Spleen (tissue), 11 donors: Measurements from ENCODE around the gene SNX11. TPM values are rescaled to one million over a fixed set of nuclear protein-coding genes. Genes with fewer than 3 reads are reported as not detected.

Experiments
- DNase-seq: peaks from one replicate; pipeline ENCODE4 v3.0.0-alpha.2; 2020
- H3K27ac ChIP-seq, 8 donors: fragments of 200-600 bp; sonication (generic) in 7 of 8; 1 replicate in 4 of 8; 2 replicates in 4 of 8; pipeline versions ENCODE4 v1.5.0 to v1.8.0; 2016 to 2021; ENCODE audit warnings: inconsistent platforms in 4 of 8, mild to moderate bottlenecking in 4 of 8, moderate library complexity in 1 of 8
- H3K27me3 ChIP-seq, 7 donors: fragments of 200-600 bp; sonication (generic) in 6 of 7; replicated peaks in 1 of 7; 1 replicate in 4 of 7; 2 replicates in 3 of 7; pipeline versions ENCODE4 v1.5.0 to v1.8.0; 2016 to 2021; ENCODE audit warnings: inconsistent platforms in 3 of 7, mild to moderate bottlenecking in 1 of 7
- H3K36me3 ChIP-seq, 6 donors: fragments of 200-600 bp; sonication (generic) in 5 of 6; 1 replicate in 4 of 6; 2 replicates in 2 of 6; pipeline versions ENCODE4 v1.5.0 to v1.8.0; 2016 to 2021; ENCODE audit warnings: inconsistent platforms in 2 of 6
- H3K4me1 ChIP-seq, 6 donors: fragments of 200-600 bp; sonication (generic) in 5 of 6; 1 replicate in 3 of 6; 2 replicates in 3 of 6; pipeline versions ENCODE4 v1.5.0 to v1.8.0; 2016 to 2021; ENCODE audit warnings: inconsistent platforms in 3 of 6
- H3K4me3 ChIP-seq, 8 donors: fragments of 200-600 bp; sonication (generic) in 7 of 8; 1 replicate in 4 of 8; 2 replicates in 4 of 8; pipeline versions ENCODE4 v1.5.0 to v1.8.0; 2016 to 2021; ENCODE audit warnings: inconsistent platforms in 4 of 8, mild to moderate bottlenecking in 4 of 8, moderate library complexity in 2 of 8
- H3K9me3 ChIP-seq, 8 donors: fragments of 200-600 bp; sonication (generic) in 7 of 8; 1 replicate in 4 of 8; 2 replicates in 4 of 8; pipeline versions ENCODE4 v1.5.0 to v1.8.0; 2016 to 2021; ENCODE audit warnings: inconsistent platforms in 4 of 8
- POLR2A ChIP-seq, 3 donors: fragments of 450-650 bp; IDR thresholded peaks; one replicate each; pipeline ENCODE4 v1.5.1; 2017; ENCODE audit warnings: antibody characterized with exemption in 3 of 3, mild to moderate bottlenecking in 1 of 3
- POLR2AphosphoS5 ChIP-seq, 3 donors: sonication (generic); formaldehyde crosslinking; IDR thresholded peaks; one replicate each; pipeline ENCODE4 v1.5.1; 2017; ENCODE audit warnings: antibody characterized with exemption in 3 of 3
- WGBS, 5 donors: extraction: QIAGEN DNeasy Blood & Tissue Kit in 3 of 5; methylation state at CpG; one replicate each; pipeline versions ENCODE4 v1.1.5 to v1.1.7; 2013 to 2018; 5-methylcytosine and 5-hydroxymethylcytosine counted together
- intact Hi-C: fragments of 100-400 bp; cut with DNase I; formaldehyde crosslinking; loops from one replicate; pipeline ENCODE4 v1.15.0; 2023; ENCODE audit warnings: low total_unique reads
- polyA plus RNA-seq, 3 donors: library from polyadenylated mRNA; stranded (reverse); fragments of 200-250 nt; gene quantifications; one replicate each; pipeline ENCODE4 v1.2.1, GENCODE V29; 2013
- total RNA-seq, 7 donors: library from RNA; depleted of rRNA in 3 of 7; stranded (reverse); fragments of >200 nt in 3 of 7; fragmentation: NEBNext Ultra II Directional in 4 of 7; extraction: Animal tissue kit (Norgen Biotek cat#: 25700) in 4 of 7; gene quantifications; one replicate each; pipeline versions ENCODE4 v1.1.0 to v1.2.1, GENCODE V29; 2016 to 2021
- TF ChIP-seq, protein P1 (sequence below), 11 experiments: fragments of 200-600 bp in 7 of 11; fragments of 450-650 bp in 4 of 11; sonication (generic) in 4 of 11; IDR thresholded peaks in 8 of 11; conservative IDR thresholded peaks in 3 of 11; 1 replicate in 7 of 11; 2 replicates in 4 of 11; pipeline versions ENCODE4 v1.4.0 to v1.8.0; 2016 to 2021; ENCODE audit warnings: antibody characterized with exemption in 11 of 11, inconsistent platforms in 4 of 11, mild to moderate bottlenecking in 1 of 11
- donor health status: healthy with polysubstance abuse.
- donor health status: DM: no; HTN: no; CAD: no; lungs with moderate emphysema.
- donor health status: DM: no; HTN: no; CAD: no.
- donor health status: Bipolar disorder and iron deficiency.
- donor health status: healthy.
- donor health status: DM: no; HTN: no; CAD: no.
- donor health status: DM: yes; HTN: yes; CAD: no.

Gene SNX11
- total and polyA plus RNA-seq, 10 donors: 17.6 to 45.4 (median 34.9) TPM

DNA sequence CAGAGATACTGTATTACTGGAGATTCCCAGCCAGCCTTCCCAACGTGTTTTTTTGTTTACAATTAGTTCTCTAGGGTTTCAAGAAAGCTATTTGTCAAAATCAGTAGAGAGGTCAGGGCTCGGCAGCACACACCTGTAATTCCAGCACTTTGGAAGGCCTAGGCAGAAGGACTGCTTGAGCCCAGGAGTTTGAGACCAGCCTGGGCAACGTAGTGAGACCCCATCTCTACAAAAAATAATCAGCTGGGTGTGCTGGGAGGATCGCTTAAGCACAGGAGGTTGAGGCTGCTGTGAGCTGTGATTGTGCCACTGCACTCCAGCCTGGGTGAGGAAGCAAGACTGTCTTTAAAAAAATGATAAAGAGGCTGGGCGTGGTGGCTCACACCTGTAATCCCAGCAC lies 25.7 kb upstream of the SNX11 start:
- 79 to 91% (median 87%) methylated on average over 5 of the region's 5 CpGs for WGBS, 5 donors
- intact Hi-C loops: no loop called here

DNA sequence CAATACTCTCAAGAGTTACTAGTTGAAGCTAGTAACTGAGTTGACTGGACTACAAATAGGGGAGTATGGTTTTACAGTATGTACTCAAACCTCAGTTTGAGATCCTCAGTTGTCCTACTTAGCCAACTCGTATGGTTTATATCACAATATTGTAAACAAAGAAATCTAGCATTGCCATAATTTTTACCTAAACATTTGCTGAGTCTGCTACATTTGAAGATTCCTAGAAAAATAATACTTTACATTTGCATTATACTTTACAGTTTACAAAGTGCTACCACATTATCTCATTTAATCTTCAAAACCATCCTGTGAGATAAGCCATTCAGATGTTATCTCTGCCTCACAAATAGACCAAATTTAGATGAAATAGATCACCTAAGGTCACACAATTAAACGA lies 22.6 kb upstream of the SNX11 start:
- no peak overlapping the region for H3K27ac ChIP-seq
- H3K36me3 ChIP-seq: peaks cover 0 to 5% (median 0%) of the 10 kb centered on the region in 6 donors
- peaks cover 0 to 21% (median 11%) of the 10 kb centered on the region in 6 donors for H3K4me1 ChIP-seq
- TF ChIP-seq POLR2A (IDR thresholded peaks at IDR 0.05): no peak
- TF ChIP-seq POLR2AphosphoS5 (IDR thresholded peaks at IDR 0.05): no peak
- TF ChIP-seq, protein P1, sequence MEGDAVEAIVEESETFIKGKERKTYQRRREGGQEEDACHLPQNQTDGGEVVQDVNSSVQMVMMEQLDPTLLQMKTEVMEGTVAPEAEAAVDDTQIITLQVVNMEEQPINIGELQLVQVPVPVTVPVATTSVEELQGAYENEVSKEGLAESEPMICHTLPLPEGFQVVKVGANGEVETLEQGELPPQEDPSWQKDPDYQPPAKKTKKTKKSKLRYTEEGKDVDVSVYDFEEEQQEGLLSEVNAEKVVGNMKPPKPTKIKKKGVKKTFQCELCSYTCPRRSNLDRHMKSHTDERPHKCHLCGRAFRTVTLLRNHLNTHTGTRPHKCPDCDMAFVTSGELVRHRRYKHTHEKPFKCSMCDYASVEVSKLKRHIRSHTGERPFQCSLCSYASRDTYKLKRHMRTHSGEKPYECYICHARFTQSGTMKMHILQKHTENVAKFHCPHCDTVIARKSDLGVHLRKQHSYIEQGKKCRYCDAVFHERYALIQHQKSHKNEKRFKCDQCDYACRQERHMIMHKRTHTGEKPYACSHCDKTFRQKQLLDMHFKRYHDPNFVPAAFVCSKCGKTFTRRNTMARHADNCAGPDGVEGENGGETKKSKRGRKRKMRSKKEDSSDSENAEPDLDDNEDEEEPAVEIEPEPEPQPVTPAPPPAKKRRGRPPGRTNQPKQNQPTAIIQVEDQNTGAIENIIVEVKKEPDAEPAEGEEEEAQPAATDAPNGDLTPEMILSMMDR (IDR thresholded peaks at IDR 0.05 in 8 of 11, conservative IDR thresholded peaks at IDR 0.05 in 3 of 11): no peak
- intact Hi-C loops: loop anchor here (5.0 kb wide), 1 partner anchor 47 kb away; no protein-coding TSS in a partner anchor
- no peaks in the 10 kb centered on the region for H3K9me3 ChIP-seq
- WGBS, 5 donors: 59 to 73% (median 68%) methylated on average over 2 of the region's 2 CpGs
- DNase-seq: no peak
- no peak overlapping the region for H3K4me3 ChIP-seq
- H3K27me3 ChIP-seq: no peaks in the 10 kb centered on the region

More for the DNA sequence above, 25.7 kb upstream of the SNX11 start:
- H3K9me3 ChIP-seq: no peaks in the 10 kb centered on the region
- no peaks in the 10 kb centered on the region for H3K27me3 ChIP-seq
- peaks cover 0 to 3% (median under 1%) of the 10 kb centered on the region in 6 donors for H3K36me3 ChIP-seq
- no peak overlapping the region for H3K27ac ChIP-seq
- H3K4me3 ChIP-seq: no peak overlapping the region
- no peak for DNase-seq
- TF ChIP-seq, protein P1 (IDR thresholded peaks at IDR 0.05 in 8 of 11, conservative IDR thresholded peaks at IDR 0.05 in 3 of 11): no peak
- TF ChIP-seq POLR2A (IDR thresholded peaks at IDR 0.05): no peak
- TF ChIP-seq POLR2AphosphoS5 (IDR thresholded peaks at IDR 0.05): no peak
- peaks cover 0 to 17% (median 11%) of the 10 kb centered on the region in 6 donors for H3K4me1 ChIP-seq

GRCh38 chr17:48093341-48094045 lies 14.1 kb upstream of the SNX11 start:
- Histone ChIP-seq H3K36me3 (peaks cover 0 to 39% (median 4%) of the 10 kb centered on the region in 6 donors), H3K4me3 (no peak overlapping the region), H3K4me1 (peaks cover 0 to 28% (median 3%) of the 10 kb centered on the region in 6 donors), H3K9me3 (no peaks in the 10 kb centered on the region), H3K27ac (no peak overlapping the region), H3K27me3 (no peaks in the 10 kb centered on the region)
- intact Hi-C loops: no loop called here
- no peak for TF ChIP-seq POLR2AphosphoS5 (IDR thresholded peaks at IDR 0.05)
- TF ChIP-seq, protein P1 (IDR thresholded peaks at IDR 0.05 in 8 of 11, conservative IDR thresholded peaks at IDR 0.05 in 3 of 11): no peak
- no peak for TF ChIP-seq POLR2A (IDR thresholded peaks at IDR 0.05)
- WGBS, 5 donors: 91 to 96% (median 94%) methylated on average over 11 of the region's 11 CpGs
- DNase-seq: peak; percentile 21

DNA sequence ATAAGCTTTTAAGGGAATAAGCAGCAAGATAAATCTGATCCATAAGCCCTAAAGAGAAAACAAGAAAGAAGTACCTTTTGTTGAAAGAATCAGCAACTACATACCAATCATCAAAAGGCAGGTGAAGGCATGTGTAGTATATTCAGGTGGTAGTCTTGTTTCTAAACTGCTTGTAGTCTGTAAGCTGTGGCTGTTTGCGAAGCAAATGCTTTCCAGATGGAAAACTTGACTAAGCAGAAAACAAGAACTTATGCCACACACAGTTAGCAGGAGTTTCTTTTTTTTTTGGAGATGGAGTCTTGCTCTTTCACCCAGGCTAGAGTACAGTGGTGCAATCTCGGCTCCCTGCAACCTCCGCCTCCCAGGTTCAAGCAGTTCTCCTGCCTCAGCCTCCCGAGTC lies 12.0 kb upstream of the SNX11 start:
- H3K27me3 ChIP-seq: no peaks in the 10 kb centered on the region
- intact Hi-C loops: no loop called here
- H3K36me3 ChIP-seq: peaks cover 0 to 34% (median 4%) of the 10 kb centered on the region in 6 donors
- no peak for DNase-seq
- TF ChIP-seq, protein P1 (IDR thresholded peaks at IDR 0.05 in 8 of 11, conservative IDR thresholded peaks at IDR 0.05 in 3 of 11): no peak
- no peak for TF ChIP-seq POLR2AphosphoS5 (IDR thresholded peaks at IDR 0.05)
- no peak for TF ChIP-seq POLR2A (IDR thresholded peaks at IDR 0.05)
- 94 to 96% (median 95%) methylated on average over 4 of the region's 4 CpGs for WGBS, 5 donors
- H3K4me1 ChIP-seq: peaks cover 6 to 42% (median 12%) of the 10 kb centered on the region in 6 donors
- no peaks in the 10 kb centered on the region for H3K9me3 ChIP-seq
- no peak overlapping the region for H3K4me3 ChIP-seq
- no peak overlapping the region for H3K27ac ChIP-seq
